Activated CD8-positive, alpha-beta memory T cell treated with anti-CD3 and anti-CD28 coated beads for 4 hours (primary cell): ENCODE measurements around the gene TRIM31.

ENCODE experiments used
- DNase-seq, 2 donors: peaks; one replicate each; pipeline ENCODE4 v3.0.0-alpha.2; 2020; ENCODE audit warnings: low read depth in 2 of 2

The TRIM31 gene, protein sequence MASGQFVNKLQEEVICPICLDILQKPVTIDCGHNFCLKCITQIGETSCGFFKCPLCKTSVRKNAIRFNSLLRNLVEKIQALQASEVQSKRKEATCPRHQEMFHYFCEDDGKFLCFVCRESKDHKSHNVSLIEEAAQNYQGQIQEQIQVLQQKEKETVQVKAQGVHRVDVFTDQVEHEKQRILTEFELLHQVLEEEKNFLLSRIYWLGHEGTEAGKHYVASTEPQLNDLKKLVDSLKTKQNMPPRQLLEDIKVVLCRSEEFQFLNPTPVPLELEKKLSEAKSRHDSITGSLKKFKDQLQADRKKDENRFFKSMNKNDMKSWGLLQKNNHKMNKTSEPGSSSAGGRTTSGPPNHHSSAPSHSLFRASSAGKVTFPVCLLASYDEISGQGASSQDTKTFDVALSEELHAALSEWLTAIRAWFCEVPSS

GRCh38 chr6:30113003-30113759 lies at the start of gene TRIM31:
Gene TRIM31, minus strand, starts transcription at chr6:30113090. Its CDS starts 285 bp downstream, at chr6:30112805.
- DNase-seq: no peak

GRCh38 chr6:30162265-30163089 lies 49.6 kb upstream of the TRIM31 start:
- no peak for DNase-seq

DNA sequence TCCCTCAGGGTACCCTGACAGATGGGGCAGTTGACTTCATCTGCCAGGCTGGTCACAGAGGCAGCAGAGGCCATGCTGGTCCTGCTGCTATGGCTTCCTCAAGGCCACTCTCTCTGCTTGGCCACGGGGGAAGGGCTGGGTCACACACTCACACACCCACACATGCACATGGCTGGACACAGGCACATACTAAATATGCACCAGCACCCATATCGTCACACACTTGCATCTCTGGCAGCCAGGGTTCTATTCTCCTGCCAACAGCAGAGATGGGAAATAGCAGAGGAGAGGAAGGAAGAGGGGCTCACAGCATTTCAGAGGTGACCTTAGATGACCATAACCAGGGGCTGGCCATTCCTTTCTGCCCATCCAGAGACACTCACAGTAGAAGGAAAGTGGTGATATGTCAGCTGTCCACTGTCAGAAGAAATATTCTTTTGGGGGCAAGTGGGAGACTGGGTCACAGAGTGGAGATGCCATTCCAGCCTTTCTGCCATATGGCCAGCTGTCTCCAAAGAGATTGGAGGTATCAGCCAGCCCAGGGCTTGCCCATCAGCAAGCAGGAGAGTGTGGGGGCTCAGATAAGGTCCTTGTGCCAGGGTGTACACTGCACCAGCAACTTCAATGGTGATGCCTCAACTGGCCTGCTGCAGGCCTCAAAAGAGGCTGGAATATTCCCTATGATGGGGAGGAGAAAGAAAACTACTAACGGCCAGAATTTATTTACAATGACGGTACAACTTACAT lies 48.1 kb upstream of the TRIM31 start, which contains the start of gene TRIM10:
Gene TRIM10 (minus strand): TSS at position 427 of the 747 bp plus-strand sequence. CDS start 353 bp downstream, at position 74.
- no peak for DNase-seq

DNA sequence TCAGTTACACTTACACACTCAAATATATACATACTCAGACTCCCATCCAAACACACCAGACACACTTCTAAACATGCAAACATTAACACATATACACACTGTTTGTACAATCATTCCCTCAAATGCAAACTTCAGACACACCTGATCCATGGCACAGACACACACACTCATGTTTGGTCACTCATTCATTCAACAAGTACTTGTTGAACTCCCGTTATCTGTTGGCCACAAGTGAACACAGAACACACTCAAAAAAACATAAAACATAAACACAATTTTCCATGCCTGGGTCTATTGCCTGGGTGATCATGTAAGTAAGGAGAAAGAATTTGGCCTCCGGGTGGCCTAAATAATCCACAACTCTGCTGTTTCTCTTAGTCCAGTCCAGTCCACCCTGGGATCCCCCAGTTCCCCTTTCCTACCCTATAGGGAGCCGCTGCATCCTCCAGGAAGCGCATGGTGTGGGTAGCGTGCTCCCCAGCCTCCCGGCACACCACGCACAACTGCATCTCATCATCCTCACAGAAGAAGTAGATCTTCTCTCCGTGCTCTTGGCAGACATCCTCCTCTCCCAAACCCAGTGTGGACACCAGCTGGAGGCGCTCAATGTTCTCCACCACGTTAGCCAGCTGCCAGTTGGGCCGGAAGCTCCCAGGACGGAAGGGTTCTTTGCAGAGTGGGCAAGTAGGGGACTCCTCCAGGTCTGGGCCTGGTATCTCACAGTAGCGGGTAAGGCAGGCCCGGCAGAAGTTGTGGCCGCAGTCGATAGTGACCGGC lies 47.3 kb upstream of the TRIM31 start:
- DNase-seq: no peak

GRCh38 chr6:30158475-30159040 lies 45.7 kb upstream of the TRIM31 start:
- DNase-seq: no peak

- no peak for DNase-seq
Observed at GRCh38 chr6:30157999-30158398, 45.1 kb upstream of the TRIM31 start.

- no peak for DNase-seq
Observed at GRCh38 chr6:30157581-30157980, 44.7 kb upstream of the TRIM31 start.

- DNase-seq: no peak
Observed at GRCh38 chr6:30156774-30157173, 43.9 kb upstream of the TRIM31 start.

DNA sequence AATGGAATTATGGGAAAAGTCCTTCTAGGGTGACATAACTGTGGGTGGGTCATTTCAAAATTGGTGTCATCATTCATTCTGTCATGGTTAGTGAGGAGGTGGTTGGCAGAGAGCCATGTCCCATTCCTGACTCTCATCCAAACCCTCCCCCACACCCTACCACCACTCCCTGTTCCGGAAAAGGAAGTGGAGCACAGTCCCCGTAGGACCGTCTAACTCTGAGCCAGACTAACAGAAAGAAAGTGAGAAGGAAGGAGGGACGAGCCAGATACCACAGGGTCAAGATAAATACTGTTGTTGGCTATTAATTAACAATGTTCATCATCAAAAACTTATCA lies 43.3 kb upstream of the TRIM31 start:
- DNase-seq: no peak

DNA sequence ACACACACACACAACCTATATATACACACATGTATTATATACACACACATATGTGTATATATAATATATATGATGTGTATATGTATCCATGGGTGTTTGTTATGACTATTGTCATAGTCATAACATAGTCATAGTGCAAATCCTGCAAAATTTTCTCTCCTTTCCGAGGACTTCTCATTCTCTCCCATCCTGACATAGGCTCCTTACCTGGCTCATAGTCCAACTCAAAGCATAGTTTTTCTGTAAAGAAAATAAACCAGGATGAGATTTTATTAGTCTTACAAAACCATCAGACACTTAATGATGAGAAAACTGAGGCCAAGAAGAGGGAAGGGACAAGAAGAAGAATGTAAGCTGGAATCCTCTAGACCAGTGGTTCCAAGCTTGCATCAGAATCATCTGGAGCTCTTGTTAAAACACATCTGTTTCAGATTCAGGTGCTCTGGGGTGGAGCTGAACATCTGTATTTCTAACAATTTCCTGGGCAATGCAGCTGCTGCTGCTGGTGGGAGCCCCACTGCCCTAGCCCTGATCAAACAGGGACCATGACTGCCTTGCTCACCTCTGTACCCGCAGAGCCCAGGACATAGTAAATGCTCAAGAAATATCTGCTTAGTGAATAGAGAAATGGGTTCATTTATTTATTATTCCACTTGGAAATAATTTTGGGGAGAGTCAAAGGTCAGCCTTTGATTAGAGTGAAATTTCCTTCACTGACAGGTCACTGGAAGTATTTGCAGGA lies 42.8 kb upstream of the TRIM31 start:
- DNase-seq: no peak

DNA sequence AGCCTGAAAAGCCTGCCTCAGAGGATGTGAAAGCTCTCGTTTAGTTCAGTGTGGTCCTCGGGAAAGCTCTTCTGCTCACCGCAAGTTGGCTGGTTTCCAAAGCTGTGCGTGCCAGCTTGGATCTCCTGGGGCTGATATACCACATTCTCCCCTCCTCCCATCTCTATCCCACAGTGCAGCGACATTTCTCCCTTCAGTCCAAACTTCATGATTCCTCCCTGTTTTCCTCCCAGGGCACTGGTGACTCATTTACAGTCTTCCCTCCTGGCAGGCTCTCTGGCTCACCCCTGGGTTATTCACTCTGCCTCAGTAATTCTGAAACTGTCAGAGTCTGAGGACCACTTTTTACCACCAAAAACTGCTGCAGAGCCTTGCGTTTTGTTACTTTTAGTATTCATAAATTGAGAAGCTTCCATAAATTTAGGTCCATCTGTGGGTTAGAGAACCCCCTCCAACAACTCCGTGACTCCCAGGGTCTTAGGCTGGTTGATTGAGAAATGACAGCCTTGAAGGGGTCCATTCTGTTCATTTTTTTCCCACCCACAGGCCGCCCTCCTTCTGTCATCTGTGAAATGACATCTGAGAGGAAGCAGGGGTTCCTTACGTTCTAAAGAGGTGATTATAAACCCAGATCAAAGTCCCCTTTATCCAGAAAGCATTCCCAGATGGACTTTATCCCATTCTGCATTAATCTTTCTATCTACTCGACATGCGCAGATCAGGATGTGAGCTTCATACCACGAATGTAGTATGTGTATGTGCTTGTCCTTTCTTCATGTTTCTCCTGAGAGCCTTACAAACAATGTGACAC lies 42.0 kb upstream of the TRIM31 start:
- DNase-seq: no peak

DNA sequence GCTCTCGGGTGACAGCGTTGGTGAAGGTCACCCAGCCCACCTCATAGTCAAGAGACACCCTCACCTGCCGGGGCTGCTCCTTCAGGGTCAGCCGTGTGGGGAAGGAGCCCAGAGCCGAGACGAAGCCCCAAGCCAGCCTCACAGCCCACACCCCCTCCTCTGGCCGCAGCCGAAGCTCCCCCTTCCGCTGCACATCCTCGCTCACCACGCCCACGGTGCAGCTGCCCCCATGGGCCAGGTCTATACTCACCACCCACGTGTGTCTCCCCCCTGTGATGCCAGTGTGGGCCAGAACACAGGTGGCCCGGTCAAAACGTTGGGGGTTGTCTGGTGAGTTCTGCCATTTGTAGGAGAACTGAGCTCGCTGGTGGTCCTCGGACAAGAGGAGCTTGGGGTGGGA lies 41.2 kb upstream of the TRIM31 start:
- DNase-seq: no peak

DNA sequence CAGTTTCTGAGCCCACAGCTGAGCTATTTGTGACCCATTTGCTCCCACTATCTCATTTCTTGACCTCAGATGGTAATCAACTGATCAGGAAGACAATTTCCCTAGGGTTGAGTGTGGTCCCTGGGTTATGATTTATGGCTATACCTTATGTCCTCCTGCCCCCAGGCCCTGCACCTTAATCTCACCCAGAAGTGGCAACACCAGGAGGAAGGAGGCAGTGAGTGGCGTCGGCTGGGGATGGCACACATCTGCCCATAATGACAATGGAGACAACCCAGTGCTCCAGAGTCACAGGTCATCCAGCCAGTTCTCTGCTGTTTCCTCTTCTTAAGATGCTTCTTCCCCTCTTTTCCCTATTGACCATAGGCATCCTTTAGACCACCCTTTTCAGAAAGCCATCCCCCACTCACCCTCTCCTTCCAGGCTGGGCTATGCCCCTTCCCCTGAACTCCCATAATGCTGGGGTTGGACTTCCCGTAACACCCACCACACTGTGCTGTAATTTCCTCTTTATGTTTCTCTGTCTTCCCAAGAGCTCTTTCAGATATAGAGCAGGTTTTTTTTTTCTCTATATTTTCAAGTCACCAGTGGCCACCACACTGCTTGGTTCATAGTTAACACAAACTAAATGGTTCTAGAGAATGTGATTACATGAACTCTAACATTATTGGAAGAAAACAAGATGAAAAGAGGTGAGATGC lies 40.2 kb upstream of the TRIM31 start:
- DNase-seq: no peak

DNA sequence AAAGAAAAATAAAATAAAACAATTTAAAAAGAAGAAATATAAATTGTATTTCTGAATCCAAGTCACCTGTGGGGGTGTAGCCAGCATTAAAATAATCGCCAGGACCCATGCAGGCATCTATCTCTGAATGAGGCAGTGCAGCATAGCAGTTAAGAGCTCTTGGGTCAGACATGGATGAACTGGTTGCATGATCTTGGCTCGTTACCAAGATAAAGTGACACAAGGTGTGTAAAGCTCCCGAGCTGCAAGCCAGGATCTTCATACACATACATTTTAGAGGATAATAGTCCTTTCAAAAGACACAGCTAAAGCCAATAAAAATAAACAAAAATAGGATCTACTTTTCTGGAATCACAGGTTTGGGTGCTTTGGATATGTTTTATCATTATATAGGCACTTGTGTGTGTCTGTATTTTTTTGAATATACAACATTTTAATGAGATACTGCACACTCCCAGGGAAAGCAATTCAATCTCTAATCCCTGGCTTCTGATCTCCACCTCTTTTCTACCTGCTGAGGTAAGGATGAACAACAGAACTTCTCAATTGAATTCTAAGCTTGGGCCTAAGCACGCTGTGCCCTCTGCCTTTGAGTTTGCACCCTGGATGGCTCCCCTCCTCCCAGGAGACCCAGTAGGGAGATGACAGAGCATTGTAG lies 39.3 kb upstream of the TRIM31 start:
- DNase-seq: no peak

DNA sequence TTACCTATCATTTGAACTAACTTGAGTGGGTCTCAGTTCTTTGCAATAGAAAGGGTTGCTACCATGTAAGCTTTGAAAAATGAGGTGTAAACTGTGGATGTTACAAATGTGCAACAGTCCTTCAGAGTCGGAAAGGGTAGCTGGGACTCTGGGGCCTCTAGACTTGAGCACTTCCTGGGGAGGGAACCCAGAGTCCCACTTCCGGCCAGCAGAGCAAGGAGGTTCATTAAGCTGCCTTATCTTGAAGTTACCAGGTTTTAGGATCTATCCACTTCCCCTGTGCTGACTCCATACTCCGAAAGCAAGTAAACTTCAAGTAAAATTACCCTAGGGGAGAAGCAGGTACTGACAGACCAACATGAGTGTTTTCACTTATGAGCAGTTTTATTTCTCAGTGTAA lies 38.7 kb upstream of the TRIM31 start:
- no peak for DNase-seq

GRCh38 chr6:30150671-30151395 lies 37.9 kb upstream of the TRIM31 start:
- no peak for DNase-seq
